Suppressor macrophage treated with lipopolysaccharide for 1 hour (primary cell): ENCODE results near the gene HACD2.
"Not testable (repeated sequence)": the region's sequence is repeated elsewhere in the genome, so short reads cannot be mapped to it uniquely, and the experiment has no call there.

Source experiments
- DNase-seq, 3 donors: peaks; one replicate each; pipeline ENCODE4 v3.0.0-alpha.2; 2020 to 2022

The HACD2 gene

GRCh38 chr3:123522320-123523022 is 62.4 kb downstream of the HACD2 start:
- peak in 1 of 3 donors; percentile 5 for DNase-seq

- peak in 1 of 3 donors; percentile 17 for DNase-seq
These were observed 63.5 kb downstream of the HACD2 start for GRCh38 chr3:123521179-123521969.

DNA sequence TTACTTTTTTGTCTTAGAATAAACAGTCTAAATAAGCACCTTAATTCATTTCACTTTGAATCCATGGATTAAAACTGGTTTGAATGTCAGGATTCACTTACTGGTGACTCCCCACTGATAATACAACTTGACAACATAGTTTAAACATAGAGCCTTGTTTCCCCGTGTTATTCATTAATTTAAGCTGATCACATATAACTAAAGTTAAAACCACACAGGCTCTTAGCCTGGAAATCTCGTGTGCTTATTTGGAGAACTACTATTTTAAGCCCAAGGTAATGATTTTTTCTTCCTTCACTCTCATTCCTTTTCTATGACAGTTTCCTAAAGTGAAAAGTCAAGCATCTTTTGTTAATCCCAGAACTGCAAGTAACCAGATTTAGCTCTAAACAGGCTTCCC is 64.2 kb downstream of the HACD2 start:
- peak in 1 of 3 donors; percentile 13 for DNase-seq

GRCh38 chr3:123518892-123519485 is 65.9 kb downstream of the HACD2 start:
- DNase-seq, result no peak

GRCh38 chr3:123511726-123512125 is 73.1 kb downstream of the HACD2 start:
- peak in 1 of 3 donors; percentile 9 for DNase-seq

DNA sequence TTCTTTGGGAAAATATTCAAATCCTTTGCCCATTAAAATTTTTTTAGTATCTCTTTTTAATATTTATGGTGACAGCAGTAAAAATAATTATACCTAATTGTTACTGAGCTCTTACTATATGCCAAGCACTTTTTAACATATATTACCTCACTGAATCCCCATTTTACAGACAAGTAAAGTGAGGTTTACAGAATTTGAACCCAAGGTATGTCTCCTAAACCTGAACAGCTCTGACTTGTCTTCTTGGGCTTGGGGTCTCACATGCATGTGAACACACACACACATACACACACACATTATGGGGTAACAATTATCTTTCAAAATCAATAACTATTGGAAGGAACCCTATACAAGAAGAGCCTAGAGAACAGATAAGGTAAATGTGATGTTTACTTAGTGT is 73.8 kb downstream of the HACD2 start:
- peak in 1 of 3 donors; percentile 6 for DNase-seq

- peak; percentile 8 to 21 (median 16) for DNase-seq
These were observed 76.7 kb downstream of the HACD2 start for GRCh38 chr3:123508178-123508577.

GRCh38 chr3:123505820-123506219 is 79.0 kb downstream of the HACD2 start:
- DNase-seq, result no peak

DNA sequence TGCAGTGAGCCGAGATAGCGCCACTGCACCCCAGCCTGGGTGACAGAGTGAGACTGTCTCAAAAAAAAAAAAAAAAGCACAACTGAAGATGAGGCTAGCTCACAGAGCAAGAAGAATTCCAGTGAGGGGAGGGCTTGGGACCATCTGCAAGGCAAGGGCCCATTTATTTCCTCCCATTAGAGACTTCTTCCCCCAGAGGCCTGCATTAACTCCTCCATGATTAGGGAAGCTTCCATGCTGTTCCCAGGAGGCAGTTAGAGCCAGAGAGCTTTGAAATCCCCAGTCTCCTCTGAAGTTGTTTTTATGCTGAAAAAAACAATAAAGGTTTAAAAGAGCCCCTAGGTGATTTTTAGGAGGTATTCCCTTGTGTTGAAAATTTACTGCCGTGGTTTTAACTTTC is 81.7 kb downstream of the HACD2 start:
- DNase-seq, result no peak

DNA sequence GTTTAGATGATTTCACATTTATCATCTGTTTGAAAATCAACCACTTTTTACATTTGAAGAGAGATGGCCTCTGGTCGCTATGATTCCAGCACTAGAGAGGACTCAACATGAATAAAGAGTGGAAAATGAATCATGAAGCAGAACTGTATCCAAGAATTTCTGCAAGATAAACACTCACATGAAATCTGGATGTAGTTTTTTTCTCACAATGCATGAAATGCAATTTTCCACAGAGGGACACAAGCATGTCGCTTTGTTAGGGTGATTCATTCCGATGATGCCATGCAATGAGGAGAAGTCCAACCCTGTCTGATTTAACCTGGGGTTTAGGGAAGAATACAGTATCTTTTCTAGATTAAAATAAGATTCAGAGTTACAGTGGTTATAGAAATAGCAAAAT is 85.5 kb downstream of the HACD2 start:
- DNase-seq, result peak in 1 of 3 donors; percentile 16

- DNase-seq, result peak in 1 of 3 donors; percentile 12
These were observed 86.1 kb downstream of the HACD2 start for GRCh38 chr3:123498761-123499160.

GRCh38 chr3:123493912-123494311 is 90.9 kb downstream of the HACD2 start:
- peak in 1 of 3 donors; percentile 6 for DNase-seq

GRCh38 chr3:123491966-123492587 is 92.8 kb downstream of the HACD2 start:
- DNase-seq, result no peak

GRCh38 chr3:123489400-123490004 is 95.4 kb downstream of the HACD2 start:
- peak; percentile 62 to 76 (median 73) for DNase-seq

DNA sequence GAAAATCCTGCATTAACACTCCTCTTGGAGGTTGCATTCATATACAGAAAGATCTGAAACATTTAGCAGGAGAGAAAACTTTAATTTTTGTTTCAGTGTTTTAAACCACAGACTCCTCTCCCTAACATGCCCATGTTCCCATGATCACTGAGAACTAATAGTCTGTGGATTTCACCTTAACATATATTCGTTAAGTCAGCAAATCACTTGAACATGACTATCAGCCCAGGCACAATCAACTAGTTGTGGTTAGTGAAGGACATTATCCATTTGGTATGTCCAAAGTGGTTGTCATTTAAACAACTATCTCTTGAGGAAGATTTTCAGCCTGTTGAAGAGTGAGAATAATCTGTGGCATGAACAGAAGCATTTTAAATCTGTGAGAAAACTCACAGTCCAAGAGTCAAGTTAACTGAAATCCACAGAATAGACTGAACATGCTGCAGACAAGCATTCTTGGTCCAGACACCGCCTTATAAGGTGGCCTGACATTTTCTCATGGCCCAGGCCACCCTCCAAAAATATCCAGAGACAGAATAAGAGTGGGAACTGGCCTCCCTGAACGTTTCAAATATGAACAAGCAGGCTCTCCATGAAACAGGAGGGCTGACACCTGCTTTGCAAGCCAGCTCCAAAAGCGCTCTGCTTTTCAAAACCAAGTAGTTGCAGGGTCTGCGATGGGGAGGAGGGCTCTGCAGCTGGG is 96.1 kb downstream of the HACD2 start:
- DNase-seq, result no peak

DNA sequence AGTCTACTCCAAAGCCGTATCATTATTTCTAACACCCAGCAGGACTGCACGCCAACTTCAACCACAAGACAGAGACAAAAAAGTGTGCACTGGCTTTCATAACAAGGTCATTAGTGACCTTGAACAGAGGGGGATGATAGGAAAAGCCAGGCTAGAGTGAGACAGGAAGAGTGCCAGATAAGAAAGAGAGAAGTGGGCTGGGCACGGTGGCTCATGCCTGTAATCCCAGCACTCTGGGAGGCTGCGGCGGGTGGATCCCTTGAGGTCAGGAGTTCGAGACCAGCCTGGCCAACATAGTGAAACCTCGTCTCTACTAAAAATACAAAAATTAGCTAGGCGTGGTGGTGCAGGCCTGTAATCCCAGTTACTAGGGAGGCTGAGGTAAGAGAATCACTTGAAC is 97.8 kb downstream of the HACD2 start:
- not testable (repeated sequence) for DNase-seq

GRCh38 chr3:123486460-123486859 is 98.4 kb downstream of the HACD2 start:
- peak in 1 of 3 donors; percentile 5 for DNase-seq

DNA sequence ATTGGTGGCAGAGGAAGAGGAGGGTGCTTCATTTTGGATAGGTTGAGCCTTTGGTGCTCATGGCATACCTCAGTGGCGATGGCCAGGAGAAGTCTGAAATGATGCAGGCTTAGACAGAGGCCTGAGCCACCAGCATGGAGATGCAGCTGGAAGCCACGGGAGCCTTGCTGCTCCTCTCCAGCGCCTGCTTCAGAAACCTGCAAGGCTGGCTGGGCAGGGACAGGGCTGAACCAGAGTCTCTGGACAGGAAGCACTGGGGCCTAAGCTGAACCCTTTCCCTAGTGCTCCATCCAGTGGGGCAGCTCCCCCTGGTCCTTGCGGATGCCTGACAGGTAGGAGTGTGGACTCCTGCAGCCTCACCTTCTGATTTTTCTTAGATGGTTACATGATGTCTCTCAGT is 99.3 kb downstream of the HACD2 start:
- DNase-seq, result no peak

GRCh38 chr3:123483146-123483545 is 101.7 kb downstream of the HACD2 start:
- no peak for DNase-seq

DNA sequence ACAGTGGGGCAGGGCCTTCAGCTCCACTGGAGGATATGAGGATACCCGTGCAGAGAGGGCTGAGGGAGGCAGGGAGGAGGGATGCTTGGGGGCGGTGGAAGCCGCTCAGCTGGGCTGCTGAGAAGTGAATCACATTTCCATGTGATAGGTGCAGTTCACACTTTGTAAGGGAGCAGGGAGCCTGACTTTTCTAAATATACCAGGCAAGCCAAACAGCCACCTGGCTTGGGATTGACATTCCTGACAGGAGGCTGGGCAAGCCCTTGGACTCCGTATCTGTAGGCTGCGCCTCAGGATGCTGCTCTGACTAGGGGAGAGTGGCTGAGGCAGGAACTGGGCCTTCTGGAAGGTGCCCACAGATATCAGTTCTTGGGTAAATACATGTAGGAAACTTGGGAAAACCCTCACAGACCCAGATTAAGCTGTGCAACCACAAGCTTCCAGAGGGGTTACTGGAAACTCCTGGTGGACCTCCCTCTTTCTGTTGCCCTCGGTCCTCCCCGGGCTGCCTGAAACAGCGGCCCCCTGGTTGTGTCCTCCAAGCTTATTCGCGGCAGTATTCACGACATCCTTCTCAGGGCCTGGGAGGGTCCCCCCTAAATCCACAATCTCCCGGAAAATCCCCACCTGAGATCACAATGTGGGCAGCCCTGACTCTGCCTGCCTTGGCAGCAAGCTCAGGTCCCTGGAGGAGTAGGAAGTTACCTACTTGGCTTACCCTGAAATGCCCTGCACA is 103.0 kb downstream of the HACD2 start:
- no peak for DNase-seq

DNA sequence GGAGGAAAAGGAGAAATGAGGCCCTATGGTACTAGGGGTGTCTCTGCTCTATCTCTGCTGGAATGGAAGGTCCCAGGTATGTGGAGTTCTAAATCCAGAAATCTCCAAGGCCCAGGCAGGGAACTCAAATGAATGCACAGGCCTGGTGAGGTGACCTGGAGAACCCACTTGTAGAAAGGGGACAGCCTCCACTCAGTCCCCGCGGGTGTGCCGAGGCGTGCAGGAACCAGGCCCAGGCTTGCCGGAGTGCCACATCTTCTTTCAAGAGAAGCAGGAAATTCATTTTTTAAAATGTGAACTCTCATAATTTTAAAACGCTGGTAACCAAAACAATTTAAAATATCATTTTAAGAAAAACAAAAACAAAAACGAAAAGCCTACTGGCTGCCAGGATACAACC is 103.8 kb downstream of the HACD2 start:
- DNase-seq, result no peak
